ENCODE results near the gene ADAMTS17. TPM values are rescaled to one million over a fixed set of nuclear protein-coding genes. Genes with fewer than 3 reads are reported as not detected.

ADAMTS17 gene
- total RNA-seq, 1 experiment from 2014 or later, result 0.32 TPM

- no peaks in the 10 kb centered on the region for H3K36me3 ChIP-seq
- H3K4me3 ChIP-seq, result no peak overlapping the region
- H3K4me1 ChIP-seq (replicated peaks), result peaks cover 4% of the 10 kb centered on the region
- H3K27ac ChIP-seq, result no peak overlapping the region
- 0 out of 2 replicates have a peak, but pooled peaks cover 2% of the 10 kb centered on the region for H3K9me3 ChIP-seq (replicated peaks)
- peaks cover 27% of the 10 kb centered on the region for H3K27me3 ChIP-seq (replicated peaks)
- no peak for DNase-seq (ENCODE audit: low read depth in 1 of 2, low spot score in 2 of 2)
Observed at GRCh38 chr15:99923711-99924110, 418.1 kb downstream of the ADAMTS17 start.

Other genes starting within 250 kb of the ADAMTS17 start
- not detected in 2 replicates for gene CERS3, start 187.0 kb upstream of the ADAMTS17 start, total RNA-seq (2014; rRNA removed; shearing (Covaris generic))